Testis (tissue), 3 donors: ENCODE measurements around the gene PMM1. TPM values are rescaled to one million over a fixed set of nuclear protein-coding genes. Genes with fewer than 3 reads are reported as not detected.
"Not testable (repeated sequence)": the region's sequence is repeated elsewhere in the genome, so short reads cannot be mapped to it uniquely, and the experiment has no call there.

Experiments used
- DNase-seq: peaks from one replicate; pipeline ENCODE4 v3.0.0-alpha.2; 2019
- H3K27ac ChIP-seq, 2 donors: fragments of 200-600 bp; sonication (generic); one replicate each; pipeline ENCODE4 v1.5.1; 2019
- H3K27me3 ChIP-seq: fragments of 200-600 bp; sonication (generic); one replicate; pipeline ENCODE4 v1.5.1; 2019
- H3K36me3 ChIP-seq: fragments of 200-600 bp; sonication (generic); one replicate; pipeline ENCODE4 v1.5.1; 2017; ENCODE audit warnings: low read depth; ENCODE audit errors: missing control alignments
- H3K4me1 ChIP-seq: fragments of 200-600 bp; sonication (generic); one replicate; pipeline ENCODE4 v1.5.1; 2019
- H3K4me3 ChIP-seq, 2 donors: fragments of 200-600 bp; sonication (generic); one replicate each; pipeline ENCODE4 v1.5.1; 2017 to 2019
- H3K9me3 ChIP-seq: fragments of 200-600 bp; sonication (generic); one replicate; pipeline ENCODE4 v1.5.1; 2017
- POLR2A ChIP-seq: fragments of 450-650 bp; IDR thresholded peaks from one replicate; pipeline ENCODE4 v1.6.1; 2017; ENCODE audit warnings: antibody characterized with exemption, mild to moderate bottlenecking, moderate library complexity
- WGBS, 2 donors: methylation state at CpG; one replicate each; pipeline ENCODE4 v1.1.5; 2018; 5-methylcytosine and 5-hydroxymethylcytosine counted together
- intact Hi-C: fragments of 100-400 bp; cut with DNase I; formaldehyde crosslinking; loops from one replicate; pipeline ENCODE4 v1.15.1; 2023; ENCODE audit warnings: low total_unique reads
- polyA plus RNA-seq: library from polyadenylated mRNA; stranded (reverse); fragments of 350-450 nt; fragmentation: Illumina TruSeq; extraction: RNeasy Lipid Tissue Mini Kit (QIAGEN cat#74804); gene quantifications from one replicate; pipeline ENCODE4 v1.2.3, GENCODE V29; 2014; ENCODE audit warnings: low read depth, low replicate concordance; ENCODE audit not compliant: insufficient read depth
- total RNA-seq, 2 donors: library from RNA; depleted of rRNA; stranded (reverse); fragments of >200 nt; gene quantifications; one replicate each; pipeline ENCODE4 v1.2.3, GENCODE V29; 2016
- TF ChIP-seq, protein P1 (sequence below), 3 experiments: fragments of 450-650 bp in 2 of 3; fragments of 200-600 bp in 1 of 3; sonication (generic) in 1 of 3; IDR thresholded peaks; one replicate each; pipeline ENCODE4 v1.5.1; 2016 to 2019; ENCODE audit warnings: antibody characterized with exemption in 3 of 3, mild to moderate bottlenecking in 2 of 3, moderate library complexity in 1 of 3

PMM1 gene
- total and polyA plus RNA-seq, 3 donors from 2014 or later = 44.4 to 82.2 (median 45.7) TPM

DNA sequence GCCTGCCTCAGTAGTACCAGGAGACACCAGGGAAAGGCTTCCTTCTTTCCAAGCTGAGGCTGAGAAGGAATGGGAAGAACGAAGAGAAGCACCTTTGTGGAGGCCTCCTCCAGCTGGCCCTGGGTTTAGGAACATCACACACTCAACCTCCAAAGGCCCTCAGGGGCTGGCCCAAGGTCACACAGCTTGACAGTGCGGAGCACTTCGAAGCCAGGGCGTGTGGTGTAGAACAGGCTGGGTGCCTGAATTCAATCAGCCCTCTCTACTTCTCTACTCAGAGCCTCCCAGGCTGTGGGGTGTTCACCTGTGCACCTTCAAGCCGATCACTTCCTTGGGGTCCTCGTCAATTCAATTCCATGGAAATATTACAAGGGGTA is 29.6 kb downstream of the PMM1 start:
- H3K4me1 ChIP-seq = peaks cover 51% of the 10 kb centered on the region
- no peaks in the 10 kb centered on the region for H3K27me3 ChIP-seq
- H3K27ac ChIP-seq = peak overlapping the region in 1 of 2 donors; percentile 71
- peak; percentile 38 for DNase-seq
- no peak overlapping the region for H3K4me3 ChIP-seq
- intact Hi-C loops = no loop called here
- H3K9me3 ChIP-seq = no peaks in the 10 kb centered on the region
- TF ChIP-seq POLR2A = no peak
- TF ChIP-seq, protein P1, sequence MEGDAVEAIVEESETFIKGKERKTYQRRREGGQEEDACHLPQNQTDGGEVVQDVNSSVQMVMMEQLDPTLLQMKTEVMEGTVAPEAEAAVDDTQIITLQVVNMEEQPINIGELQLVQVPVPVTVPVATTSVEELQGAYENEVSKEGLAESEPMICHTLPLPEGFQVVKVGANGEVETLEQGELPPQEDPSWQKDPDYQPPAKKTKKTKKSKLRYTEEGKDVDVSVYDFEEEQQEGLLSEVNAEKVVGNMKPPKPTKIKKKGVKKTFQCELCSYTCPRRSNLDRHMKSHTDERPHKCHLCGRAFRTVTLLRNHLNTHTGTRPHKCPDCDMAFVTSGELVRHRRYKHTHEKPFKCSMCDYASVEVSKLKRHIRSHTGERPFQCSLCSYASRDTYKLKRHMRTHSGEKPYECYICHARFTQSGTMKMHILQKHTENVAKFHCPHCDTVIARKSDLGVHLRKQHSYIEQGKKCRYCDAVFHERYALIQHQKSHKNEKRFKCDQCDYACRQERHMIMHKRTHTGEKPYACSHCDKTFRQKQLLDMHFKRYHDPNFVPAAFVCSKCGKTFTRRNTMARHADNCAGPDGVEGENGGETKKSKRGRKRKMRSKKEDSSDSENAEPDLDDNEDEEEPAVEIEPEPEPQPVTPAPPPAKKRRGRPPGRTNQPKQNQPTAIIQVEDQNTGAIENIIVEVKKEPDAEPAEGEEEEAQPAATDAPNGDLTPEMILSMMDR (IDR thresholded peaks at IDR 0.05) = no peak
- H3K36me3 ChIP-seq = no peaks in the 10 kb centered on the region
- 41 to 52% methylated on average over 6 of the region's 6 CpGs for WGBS, 2 donors

DNA sequence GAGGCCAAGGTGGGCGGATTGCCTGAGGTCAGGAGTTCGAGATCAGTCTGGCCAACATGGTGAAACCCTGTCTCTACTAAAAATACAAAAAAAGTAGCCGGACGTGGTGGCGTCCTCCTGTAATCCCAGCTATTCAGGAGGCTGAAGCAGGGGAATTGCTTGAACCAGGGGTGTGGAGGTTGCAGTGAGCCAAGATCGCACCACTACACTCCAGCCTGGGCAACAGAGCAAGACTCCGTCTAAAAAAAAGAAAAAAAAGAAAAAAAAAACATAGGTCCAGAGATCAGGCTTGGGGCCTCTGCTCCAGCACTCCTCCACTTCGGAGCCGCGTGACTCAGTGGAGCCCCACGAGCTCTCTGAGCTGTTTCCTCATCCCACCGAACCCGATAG is 31.4 kb downstream of the PMM1 start:
- H3K4me3 ChIP-seq, H3K27me3 ChIP-seq, DNase-seq, H3K9me3 ChIP-seq, intact Hi-C loops, H3K36me3 ChIP-seq: not testable (repeated sequence)
- WGBS, 2 donors = 84 to 91% methylated on average over 13 of the region's 13 CpGs
- H3K4me1 ChIP-seq = peaks cover 46% of the 10 kb centered on the region
- peak overlapping the region in 1 of 2 donors; percentile 72 for H3K27ac ChIP-seq

DNA sequence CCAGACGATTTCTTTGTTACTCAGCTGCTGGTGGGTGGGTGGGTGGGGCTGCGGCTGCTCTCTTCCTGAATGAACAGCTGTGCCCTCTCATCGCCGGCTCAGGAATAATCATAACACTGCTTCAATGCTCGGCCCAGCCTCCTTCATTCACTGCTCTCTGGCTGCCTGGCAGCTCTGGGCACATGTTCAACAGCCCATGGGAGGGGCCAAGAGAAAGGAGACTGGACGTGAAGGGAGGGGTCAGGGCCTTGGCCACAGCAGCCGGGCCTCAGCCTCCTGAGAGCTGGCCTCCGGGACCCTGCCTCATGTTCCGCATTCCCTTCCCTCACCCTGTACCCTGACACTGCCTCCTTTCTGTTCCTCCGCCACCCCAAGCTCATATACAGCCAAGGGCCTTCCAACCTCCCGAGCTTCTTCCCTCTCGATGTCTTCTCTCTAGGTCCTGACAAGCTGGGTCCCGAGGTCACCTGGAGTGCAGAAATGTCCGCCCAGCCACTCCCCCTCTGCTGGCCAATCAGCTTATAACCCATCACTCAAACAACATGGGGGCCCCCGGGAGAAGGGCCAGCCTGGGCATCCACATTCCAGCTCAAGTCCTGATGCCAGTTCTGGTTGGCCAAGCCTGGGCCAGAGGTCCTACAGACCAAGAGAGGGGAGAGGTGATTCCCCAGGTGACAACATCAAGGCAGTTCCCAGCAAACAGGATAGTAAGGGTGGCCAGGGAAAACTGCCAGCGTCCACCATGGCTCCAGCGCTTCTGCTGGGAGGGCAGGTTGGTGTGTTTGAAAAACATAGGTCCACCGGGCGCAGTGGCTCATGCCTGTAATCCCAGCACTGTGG is 32.0 kb downstream of the PMM1 start:
- no peak for TF ChIP-seq POLR2A
- TF ChIP-seq, protein P1 (IDR thresholded peaks at IDR 0.05) = no peak
- Histone ChIP-seq H3K36me3 (no peaks in the 10 kb centered on the region), H3K9me3 (no peaks in the 10 kb centered on the region), H3K4me1 (peaks cover 40% of the 10 kb centered on the region), H3K4me3 (no peak overlapping the region), H3K27ac (peak overlapping the region in 1 of 2 donors; percentile 72), H3K27me3 (no peaks in the 10 kb centered on the region)
- WGBS, 2 donors = 47 to 57% methylated on average over 18 to 19 of the region's 19 CpGs
- intact Hi-C loops = no loop called here
- DNase-seq = peak; percentile 90

DNA sequence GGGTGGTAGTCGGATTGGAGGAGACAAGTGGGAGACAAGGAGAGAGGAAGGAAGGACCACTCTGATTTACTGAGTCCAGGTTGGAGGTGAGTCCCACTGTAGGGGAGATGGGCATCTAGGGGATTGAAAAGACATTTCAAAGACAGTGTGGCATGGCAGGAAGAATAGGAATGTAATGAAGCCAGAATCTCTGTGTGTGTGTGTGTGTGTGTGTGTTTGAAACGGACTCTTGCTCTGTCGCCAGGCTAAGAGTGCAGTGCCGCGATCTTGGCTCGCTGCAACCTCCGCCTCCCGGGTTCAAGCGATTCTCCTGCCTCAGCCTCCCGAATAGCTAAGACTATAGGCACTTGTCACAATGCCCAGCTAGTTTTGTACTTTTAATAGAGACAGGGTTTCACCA is 33.1 kb downstream of the PMM1 start:
- H3K4me3 ChIP-seq = no peak overlapping the region
- H3K36me3 ChIP-seq = no peaks in the 10 kb centered on the region
- H3K27me3 ChIP-seq = no peaks in the 10 kb centered on the region
- no peaks in the 10 kb centered on the region for H3K9me3 ChIP-seq
- intact Hi-C loops = no loop called here
- DNase-seq = no peak
- TF ChIP-seq, protein P1 (IDR thresholded peaks at IDR 0.05) = no peak
- TF ChIP-seq POLR2A = no peak
- peaks cover 37% of the 10 kb centered on the region for H3K4me1 ChIP-seq
- H3K27ac ChIP-seq = no peak overlapping the region
- 81 to 92% methylated on average over 10 of the region's 10 CpGs for WGBS, 2 donors

DNA sequence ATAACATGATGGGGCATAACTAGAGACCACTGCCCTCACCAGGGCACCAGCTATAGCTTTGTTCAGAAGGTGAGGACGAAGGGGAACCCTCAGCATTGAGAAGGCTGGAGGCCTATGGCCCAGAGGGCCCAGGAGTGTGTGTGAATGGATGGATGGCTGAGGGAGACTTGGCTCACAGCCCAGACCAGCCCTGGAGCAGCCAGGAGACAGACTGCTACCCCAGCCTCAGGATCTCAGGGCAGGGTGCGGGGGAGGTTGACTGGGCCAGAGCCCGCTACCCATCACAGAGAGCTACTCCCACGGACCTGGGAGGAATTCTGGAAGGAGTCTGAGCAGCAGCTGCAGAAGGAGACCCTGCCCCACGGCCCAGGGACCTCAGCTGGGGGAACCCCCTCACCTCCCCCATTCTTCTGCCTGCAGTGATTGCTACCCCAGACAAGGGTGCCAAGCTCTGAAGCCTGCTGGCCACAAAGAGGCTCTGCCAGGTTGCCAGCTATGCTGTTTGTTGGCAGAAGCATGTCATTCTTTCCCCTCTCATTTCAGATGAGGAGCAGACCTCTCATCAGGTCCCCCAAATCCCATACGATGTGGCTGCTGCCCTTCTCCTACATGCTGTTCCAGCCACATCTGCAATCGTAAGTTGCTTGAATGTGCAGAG is 34.2 kb downstream of the PMM1 start:
- Histone ChIP-seq H3K4me3 (no peak overlapping the region), H3K27me3 (no peaks in the 10 kb centered on the region), H3K36me3 (no peaks in the 10 kb centered on the region), H3K4me1 (peaks cover 33% of the 10 kb centered on the region), H3K9me3 (no peaks in the 10 kb centered on the region), H3K27ac (no peak overlapping the region)
- peak; percentile 75 for DNase-seq
- TF ChIP-seq, protein P1 (IDR thresholded peaks at IDR 0.05) = no peak
- no peak for TF ChIP-seq POLR2A
- intact Hi-C loops = no loop called here
- WGBS, 2 donors = 53 to 78% methylated on average over 4 to 7 of the region's 7 CpGs
